ENCODE data around the gene CLEC20A.

GRCh38 chr1:178495158-178495557, 1.6 kb downstream of the CLEC20A start:
- no peak for TF ChIP-seq TAF1 (IDR thresholded peaks at IDR 0.05; ENCODE audit: borderline replicate concordance, low read depth, low read length)
- no peak for TF ChIP-seq POLR2A (IDR thresholded peaks at IDR 0.05; ENCODE audit: low read depth, low read length)
- TF ChIP-seq POLR2AphosphoS5 (IDR thresholded peaks at IDR 0.05; ENCODE audit: low read depth, low read length): no peak

Data from GM12892 (cell line).